GM12801 (cell line): Measurements from ENCODE around the gene METTL27.

Experiments
- TF ChIP-seq, protein P1 (sequence below): IDR thresholded peaks from one replicate; pipeline ENCODE4 v1.5.1; 2011; ENCODE audit warnings: control low read depth; ENCODE audit not compliant: insufficient read length; ENCODE audit errors: extremely low read depth

METTL27 gene

DNA sequence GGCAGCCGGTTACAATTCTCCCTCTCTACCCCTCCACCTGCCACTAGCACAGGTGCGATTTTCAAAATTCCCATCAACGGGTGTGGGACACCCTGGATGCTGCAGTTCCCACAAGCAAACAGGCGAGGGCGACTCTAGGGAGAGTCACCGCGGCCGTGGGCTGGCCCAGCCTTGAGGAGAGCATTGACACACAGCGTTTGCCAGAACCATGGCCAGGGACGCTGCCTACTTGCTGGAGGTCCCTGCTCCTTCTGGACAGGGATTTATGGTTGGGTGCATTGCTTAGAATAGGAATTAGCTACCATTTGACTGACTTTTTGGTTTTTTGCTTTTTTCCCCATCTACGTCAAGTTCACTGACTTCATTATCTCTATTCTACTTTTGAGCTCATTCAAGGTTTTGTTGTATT is 30.6 kb downstream of the METTL27 start:
- TF ChIP-seq, protein P1, sequence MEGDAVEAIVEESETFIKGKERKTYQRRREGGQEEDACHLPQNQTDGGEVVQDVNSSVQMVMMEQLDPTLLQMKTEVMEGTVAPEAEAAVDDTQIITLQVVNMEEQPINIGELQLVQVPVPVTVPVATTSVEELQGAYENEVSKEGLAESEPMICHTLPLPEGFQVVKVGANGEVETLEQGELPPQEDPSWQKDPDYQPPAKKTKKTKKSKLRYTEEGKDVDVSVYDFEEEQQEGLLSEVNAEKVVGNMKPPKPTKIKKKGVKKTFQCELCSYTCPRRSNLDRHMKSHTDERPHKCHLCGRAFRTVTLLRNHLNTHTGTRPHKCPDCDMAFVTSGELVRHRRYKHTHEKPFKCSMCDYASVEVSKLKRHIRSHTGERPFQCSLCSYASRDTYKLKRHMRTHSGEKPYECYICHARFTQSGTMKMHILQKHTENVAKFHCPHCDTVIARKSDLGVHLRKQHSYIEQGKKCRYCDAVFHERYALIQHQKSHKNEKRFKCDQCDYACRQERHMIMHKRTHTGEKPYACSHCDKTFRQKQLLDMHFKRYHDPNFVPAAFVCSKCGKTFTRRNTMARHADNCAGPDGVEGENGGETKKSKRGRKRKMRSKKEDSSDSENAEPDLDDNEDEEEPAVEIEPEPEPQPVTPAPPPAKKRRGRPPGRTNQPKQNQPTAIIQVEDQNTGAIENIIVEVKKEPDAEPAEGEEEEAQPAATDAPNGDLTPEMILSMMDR, result no peak

DNA sequence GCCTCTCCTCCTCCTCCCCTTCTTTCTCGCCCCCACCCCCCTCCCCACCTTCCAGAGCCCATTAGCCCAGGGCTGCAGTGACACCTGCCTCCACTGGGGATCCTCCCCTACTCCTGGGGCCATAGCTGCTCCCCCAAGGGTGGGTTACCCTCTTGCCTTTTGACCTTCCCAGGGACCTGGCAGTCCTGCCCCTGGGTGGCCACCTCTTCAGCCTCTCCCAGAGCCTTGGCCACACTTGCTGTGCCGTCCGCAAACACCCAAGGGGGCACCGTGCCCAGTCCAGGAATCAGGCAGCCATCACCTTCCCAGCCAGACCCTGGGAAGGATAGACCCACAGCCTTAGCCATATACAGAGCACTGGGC is 31.3 kb downstream of the METTL27 start:
- TF ChIP-seq, protein P1, result no peak

DNA sequence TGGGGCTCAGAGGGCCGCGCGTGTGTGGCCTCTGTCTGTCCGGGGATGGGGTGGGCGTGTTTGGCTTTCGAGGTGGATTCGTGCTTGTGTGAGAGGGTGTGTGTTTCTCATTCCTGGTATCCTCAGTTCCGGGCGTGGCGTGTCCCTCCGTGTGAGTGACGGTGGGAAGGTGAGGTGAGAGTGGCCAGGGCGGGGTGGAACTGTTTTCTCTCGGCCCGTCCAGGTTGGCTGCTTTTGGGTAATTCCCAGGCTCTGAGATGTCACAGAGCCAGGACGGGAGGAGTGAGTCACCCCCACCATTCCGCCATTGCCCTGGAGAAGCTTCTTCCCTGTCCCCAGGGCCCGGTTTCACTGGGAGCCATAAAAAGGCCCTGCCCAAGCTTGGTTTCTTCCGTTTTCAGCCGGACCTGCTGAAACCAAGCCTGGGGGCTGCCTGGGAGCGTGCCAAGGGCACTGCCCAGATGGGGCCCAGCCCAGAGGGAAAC is 32.8 kb downstream of the METTL27 start:
- TF ChIP-seq, protein P1, result no peak

DNA sequence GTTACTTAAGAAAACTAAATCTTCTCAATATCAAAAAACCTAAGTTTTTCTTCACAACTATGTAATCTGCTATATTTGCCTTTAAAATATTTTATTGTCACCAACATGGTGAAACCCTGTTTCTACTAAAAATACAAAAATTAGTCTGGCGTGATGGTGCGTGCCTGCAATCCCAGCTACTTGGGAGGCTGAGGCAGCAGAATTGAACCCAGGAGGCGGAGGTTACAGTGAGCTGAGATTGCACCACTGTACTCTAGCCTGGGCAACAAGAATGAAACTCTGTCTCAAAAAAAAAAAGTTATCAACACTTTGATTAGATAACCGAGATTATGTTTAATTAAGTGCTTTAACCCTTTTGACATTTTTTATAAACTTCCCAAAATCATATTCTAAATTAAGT is 39.9 kb downstream of the METTL27 start:
- TF ChIP-seq, protein P1, result no peak

DNA sequence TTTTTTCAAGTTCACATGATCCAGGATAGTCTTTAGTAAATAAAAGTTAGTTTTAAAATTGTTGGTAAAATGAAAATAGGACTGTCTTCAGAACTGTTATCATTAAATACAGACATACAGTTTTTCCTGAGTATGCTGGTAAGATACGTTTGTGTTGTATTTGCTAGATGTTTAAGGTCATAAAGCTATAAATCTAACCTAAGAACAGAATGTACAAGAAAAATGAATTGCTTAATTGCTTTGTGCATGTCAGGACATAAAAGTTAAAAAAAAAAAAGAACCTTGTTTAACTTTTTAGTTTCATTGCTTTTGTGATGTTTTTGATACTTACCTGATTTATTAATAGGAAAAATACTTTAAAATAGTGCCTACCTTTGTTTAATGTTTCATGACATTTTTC is 40.7 kb downstream of the METTL27 start:
- TF ChIP-seq, protein P1, result no peak

DNA sequence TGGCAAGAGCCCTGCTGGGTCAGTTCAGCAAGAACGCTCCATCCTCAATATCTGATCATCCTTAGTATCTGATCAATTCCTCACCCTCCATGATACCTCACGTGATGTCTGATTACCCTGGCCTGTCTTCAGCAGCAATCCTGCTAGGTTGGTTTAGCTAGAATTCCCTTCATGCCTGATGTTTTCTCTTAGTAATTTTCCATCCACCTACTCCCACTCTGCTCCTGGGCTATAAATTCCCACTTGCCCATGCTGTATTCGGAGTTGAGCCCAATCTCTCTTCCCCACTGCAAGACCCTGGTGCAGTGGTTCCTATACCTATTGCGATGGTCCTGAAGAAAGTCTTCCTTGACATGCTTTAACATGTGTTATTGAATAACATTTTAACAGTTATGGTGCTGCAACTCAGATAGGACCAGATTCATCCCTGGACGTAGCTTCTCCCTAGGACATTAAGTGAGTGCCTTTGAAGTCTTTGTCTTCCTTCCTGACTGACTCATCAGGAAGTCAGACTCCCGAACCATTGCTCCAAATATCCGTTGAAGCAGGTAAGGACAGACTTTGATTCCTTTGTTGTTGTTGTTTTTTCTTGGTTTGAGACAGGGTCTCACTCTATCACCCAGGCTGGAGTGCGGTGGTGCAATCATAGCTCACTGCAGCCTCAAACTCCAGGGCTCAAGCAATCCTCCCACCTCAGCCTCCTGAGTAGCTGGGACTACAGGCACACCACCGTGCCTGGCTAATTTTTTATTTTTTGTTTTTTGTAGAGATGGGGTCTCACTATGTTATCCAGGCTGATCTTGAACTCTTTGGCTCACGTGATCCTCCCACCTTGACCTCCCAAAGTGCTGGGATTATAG is 42.8 kb downstream of the METTL27 start:
- TF ChIP-seq, protein P1, result no peak

DNA sequence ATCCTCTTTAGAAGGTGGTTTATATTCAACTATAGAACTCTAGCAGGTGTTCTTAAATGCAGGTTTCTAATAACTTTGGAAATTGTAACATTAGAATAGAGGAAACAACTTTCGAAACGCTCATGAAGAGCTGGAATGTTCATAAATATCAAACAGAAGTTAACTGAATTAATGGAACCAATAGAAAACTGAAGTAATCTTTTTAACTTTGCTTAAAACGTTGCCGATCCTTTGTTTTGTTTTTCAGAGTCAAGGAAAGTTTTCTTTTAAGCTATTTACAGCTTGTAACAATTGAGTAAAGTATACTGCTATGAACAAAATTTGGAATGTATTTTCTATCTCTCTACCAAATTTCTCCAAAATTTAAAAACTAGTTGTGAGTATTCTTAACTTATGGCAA is 53.3 kb downstream of the METTL27 start:
- TF ChIP-seq, protein P1, result no peak
